Stromal cell of bone marrow (primary cell): ENCODE results near the gene DGCR2.

Experiments
- DNase-seq: peaks from one replicate; pipeline ENCODE4 v3.0.0-alpha.2; 2012; ENCODE audit warnings: low read depth

DGCR2 gene

DNA sequence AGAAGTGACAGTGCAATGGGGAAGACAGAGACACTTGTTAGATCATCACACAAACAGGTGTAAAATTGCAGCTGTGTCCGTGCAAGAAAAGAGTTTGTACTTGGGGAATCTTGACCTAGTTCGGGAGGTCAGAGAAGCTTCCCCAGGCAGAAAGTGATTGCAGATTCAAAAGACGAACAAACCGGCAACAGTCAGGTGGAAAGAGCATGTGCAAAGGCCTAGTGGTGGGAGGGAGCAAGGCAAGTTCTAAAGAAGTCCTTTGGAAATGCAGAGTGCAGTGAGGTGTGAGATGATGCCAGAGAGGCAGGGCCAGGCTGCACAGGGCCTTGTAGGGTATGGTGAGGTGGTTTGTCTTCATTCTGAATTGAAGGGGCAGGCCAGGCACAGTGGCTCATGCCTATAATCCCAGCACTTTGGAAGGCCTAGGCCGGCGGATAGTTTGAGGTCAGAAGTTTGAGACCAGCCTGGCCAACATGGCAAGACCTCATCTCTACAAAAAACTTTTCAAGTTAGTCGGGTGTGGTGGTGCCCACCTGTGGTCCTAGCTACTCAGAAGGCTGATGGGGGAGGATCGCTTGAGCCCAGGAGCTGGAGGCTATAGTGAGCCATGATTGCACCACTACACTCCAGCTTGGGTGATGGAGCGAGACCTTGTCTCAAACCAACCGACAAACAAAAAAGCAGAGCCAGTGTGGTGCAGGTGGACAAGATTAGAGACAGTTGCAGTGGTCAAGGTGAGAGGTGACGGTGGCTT is 24.2 kb upstream of the DGCR2 start:
- no peak for DNase-seq

- no peak for DNase-seq
Observed at GRCh38 chr22:19143967-19144400, 21.8 kb upstream of the DGCR2 start.

DNA sequence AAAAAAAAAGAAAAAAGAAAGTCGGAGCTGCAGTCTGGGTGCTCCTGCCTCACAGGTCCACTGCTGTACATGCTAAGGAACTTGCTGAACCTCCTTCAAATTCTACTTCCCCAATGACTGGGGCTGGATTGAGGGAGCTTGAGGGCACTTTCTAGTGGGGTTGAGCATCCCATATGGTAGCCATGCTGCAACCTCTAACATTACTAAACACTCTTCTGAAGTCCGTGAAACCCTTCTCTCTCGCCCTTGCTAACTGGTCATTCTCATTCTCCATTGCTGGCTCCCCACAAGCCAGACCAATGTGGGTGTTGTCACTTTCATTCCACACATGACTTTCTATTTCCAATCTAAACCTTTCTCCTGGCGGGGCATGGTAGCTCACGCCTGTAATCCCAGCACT is 21.0 kb upstream of the DGCR2 start:
- DNase-seq, result no peak

- DNase-seq, result no peak
Observed at GRCh38 chr22:19142394-19142793, 20.2 kb upstream of the DGCR2 start.

DNA sequence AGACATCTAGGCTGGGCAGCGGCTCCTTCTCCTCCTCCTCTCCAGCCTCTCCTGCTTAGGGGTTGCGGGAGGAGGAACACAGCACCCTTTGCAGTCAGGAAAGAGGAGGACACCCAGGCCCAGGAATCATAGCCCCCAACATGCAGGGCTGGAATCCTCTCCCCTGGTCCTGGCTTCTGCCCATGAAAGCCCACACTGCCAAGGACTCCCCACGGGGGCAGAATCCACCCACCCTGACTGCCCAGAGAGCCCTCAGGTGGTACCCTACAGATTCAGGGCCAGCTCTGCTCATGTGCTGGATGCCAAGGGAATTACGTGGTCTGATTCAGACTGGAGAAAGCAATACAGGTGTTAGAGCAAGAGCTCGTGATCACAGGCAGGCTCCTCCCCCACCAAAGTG is 17.8 kb upstream of the DGCR2 start:
- DNase-seq, result no peak

GRCh38 chr22:19139001-19139356 is 16.8 kb upstream of the DGCR2 start:
- DNase-seq, result no peak

DNA sequence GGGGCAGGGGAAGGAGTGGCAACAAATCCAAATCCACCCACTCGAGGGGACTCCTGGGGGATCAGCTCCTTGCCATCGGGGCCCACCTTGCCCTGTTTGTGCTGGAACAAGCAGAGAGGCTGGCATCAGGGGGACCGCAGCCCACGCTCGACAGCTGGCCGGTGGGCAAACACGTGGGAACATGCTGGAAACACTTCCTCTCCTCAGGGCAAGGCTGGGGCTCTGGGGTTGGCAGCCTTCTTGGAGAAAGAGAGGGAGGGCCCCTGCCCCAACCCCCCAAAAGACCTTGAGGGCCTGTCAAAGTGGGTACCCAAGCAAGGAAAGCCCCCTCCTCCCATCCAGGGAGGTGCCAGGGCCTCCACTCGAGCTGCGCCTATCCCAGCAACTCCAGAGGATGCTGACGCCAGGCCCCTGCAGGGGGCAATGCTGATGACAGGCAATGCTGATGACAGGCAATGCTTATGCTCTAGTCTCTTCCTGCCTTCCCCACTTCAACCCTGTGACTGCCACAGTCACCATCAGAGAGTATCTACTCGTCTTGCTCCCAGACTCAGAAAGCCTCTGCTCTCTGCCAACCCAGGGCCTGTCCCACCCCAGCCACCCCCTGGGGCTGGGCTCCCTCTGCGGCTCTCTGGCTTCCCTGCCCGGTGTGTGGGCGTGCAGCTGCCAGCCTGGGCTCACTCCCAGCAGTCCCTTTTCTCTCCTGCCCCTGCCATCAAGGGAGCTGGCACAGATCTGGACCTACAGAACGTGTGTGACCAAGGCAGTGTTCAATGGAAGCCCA is 16.2 kb upstream of the DGCR2 start:
- DNase-seq, result no peak

DNA sequence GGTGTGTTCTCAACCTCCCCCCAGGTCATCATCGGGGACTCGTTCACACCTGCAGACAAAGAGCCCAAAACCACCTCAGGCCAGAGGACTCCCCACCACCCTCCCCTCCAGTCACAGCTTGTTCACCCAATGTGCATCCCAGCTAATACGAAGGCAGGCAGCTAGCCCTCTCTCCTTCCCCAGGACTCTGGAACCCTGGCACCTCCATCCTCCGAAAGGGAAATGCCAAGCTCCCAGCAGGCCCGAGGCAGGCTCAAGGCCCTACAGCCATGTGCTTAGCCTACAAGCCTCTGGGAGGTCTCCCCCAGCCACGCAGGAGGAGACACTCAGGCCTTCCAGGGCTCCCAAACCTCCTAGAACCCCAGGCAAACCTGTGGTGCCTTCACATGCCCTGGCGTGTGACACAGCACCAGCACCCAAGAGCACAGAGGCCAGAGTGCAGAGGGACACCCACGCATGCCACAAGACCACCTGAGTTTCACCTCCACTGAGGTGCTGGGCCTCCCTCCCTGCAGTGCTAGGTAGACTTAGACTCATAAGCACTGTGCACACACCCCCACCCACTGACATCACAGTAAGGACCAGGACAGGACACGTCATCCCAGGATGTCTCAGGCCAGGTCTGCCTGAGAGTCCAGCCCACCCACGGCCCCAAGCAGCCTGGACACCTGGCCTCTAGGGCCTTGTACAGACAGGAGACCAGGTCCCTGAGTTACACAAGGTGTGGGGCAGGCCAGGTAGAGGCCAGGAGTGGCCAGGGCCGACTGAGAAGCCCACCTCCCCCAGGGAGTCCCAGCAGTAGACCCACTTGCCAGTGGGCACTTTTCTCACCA is 15.4 kb upstream of the DGCR2 start:
- no peak for DNase-seq

DNA sequence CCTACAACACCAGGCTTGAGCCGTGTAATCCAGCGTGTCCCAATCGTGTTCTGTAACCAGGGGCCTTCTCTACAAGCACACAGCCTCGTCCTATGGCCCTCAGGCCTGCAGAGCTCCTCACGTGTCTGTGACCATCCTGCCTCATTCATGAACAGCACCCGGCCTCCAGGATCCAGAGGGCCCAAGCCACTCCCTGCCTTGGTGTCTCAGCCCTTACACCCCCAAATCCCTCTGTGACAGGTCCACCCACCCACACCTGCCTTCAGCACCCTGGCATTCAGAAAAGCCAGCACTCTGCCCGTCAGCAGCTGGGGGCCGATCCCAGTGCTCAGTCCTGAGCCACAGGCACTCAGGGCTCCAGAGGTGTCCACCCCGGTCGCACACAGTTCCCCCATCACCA is 14.7 kb upstream of the DGCR2 start:
- DNase-seq, result no peak

DNA sequence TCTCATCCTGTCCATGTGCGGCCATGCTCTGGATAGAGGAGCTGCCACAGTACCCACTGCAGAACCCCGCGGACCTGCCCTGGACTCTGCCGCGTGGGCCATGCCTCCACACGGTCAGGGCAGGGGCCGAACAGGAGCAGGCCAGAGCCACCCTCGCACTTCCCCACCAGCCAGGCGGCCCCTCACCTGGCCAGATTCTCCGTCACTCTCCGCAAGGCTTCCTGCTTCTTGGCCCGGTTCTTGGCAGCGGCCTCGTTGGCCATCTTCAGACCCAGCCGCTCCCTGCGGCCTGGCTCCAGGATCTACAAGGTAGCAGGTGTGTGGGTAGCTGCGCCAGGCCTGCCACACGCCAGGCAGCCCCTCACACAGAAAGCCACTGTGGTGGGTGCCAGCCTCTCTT is 12.7 kb upstream of the DGCR2 start:
- DNase-seq, result no peak

- DNase-seq, result no peak
Observed at GRCh38 chr22:19134176-19134831, 12.1 kb upstream of the DGCR2 start.

GRCh38 chr22:19133561-19133960 is 11.3 kb upstream of the DGCR2 start:
- DNase-seq, result no peak

DNA sequence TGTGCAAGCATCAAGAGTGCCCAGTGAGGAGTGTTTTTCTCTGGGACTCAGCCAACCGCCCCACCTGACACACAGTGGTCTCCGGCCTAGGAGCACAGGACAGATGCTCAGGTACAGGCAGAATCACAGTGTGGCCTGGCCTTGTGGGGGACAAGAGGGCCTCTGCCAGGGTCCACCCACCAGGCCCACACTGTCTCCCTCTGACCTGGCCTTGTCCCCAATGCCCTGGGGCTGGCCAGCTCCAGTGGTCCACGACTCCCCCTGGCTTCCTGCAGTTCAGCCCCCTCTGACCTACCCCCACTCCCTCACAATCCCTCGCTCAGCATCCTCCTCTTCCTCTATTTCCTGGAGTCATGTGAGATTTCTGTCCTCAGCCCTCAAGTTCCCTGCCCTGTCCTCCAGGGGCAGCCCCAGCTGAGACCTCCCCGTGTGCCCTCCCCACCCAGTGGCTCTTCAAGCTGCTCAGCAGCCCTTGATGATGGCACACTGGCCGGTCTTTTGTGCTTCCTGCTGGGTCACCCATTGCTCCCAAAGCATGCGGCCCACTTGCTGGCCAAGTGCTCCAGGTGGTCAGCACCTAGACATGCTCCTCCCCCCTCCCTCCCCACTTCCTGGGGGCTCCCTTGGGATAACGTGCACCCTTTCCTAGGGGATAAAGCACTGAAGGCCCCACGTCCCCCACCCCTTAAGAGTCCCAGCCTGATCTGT is 10.6 kb upstream of the DGCR2 start:
- no peak for DNase-seq

GRCh38 chr22:19132153-19132552 is 9.9 kb upstream of the DGCR2 start:
- DNase-seq, result no peak

DNA sequence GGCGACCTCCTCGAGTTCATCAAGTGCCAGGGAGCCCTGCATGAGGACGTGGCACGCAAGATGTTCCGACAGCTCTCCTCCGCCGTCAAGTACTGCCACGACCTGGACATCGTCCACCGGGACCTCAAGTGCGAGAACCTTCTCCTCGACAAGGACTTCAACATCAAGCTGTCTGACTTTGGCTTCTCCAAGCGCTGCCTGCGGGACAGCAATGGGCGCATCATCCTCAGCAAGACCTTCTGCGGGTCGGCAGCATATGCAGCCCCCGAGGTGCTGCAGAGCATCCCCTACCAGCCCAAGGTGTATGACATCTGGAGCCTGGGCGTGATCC is 9.4 kb upstream of the DGCR2 start:
- no peak for DNase-seq

DNA sequence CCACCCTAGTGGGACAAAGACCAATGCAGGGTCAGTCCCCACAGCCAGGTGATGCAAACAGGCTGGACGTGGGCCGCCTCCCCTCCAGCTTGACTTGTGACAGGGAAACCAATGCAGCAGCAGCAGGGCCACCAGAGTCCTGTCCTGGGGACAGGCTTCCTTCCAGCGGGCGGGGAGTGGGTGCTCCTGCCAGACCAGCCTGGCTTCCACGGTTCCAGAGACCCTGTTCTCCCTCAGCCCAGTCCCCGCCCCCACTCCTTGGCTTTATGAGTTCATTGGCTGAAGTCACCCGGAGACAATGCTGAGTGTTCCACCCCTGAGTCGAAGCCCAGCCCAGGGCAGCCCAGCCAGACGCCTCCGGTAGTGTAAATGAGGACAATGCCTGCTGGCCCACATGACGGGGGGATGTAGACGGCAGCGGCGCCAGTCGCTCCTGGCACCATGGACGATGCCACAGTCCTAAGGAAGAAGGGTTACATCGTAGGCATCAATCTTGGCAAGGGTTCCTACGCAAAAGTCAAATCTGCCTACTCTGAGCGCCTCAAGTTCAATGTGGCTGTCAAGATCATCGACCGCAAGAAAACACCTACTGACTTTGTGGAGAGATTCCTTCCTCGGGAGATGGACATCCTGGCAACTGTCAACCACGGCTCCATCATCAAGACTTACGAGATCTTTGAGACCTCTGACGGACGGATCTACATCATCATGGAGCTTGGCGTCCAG is 8.9 kb upstream of the DGCR2 start, which contains the start of gene TSSK2:
TSSK2 (plus strand) TSS at position 350 of the 726 bp plus-strand sequence; CDS start at position 442, 92 bp downstream.
- DNase-seq, result no peak

- DNase-seq, result no peak
Observed at GRCh38 chr22:19129871-19130270, 7.7 kb upstream of the DGCR2 start.

GRCh38 chr22:19128946-19129727 is 6.9 kb upstream of the DGCR2 start:
- DNase-seq, result no peak

DNA sequence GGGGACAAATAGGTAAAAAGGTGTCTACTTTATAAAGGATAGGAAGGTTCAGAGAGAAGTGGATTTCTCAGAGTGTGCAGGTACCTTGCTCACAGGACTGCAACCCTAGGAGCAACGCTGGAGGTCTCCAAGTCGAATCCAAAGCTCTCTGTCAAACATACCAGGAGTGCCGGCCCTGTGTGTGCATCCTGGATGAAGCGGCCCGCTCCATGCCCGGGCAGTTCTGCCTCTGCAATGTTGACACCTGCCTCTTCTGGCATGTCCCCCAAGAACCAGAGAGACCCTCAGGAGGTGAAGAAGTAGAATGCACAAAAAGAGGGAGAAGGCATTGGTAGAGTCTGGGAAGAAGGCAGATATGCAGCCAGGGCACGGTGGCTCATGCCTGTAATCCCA is 5.8 kb upstream of the DGCR2 start:
- DNase-seq, result no peak
